ENCODE data around the gene NKX2-4.

NKX2-4 gene

GRCh38 chr20:21357844-21358243 lies 39.5 kb downstream of the NKX2-4 start:
- DNase-seq = no peak

- DNase-seq = no peak
Measured at GRCh38 chr20:21356386-21356785, 40.9 kb downstream of the NKX2-4 start.

- no peak for DNase-seq
Measured at GRCh38 chr20:21355981-21356380, 41.3 kb downstream of the NKX2-4 start.

- DNase-seq = no peak
Measured at GRCh38 chr20:21353236-21353635, 44.1 kb downstream of the NKX2-4 start.

- no peak for DNase-seq
Measured at GRCh38 chr20:21352703-21353102, 44.6 kb downstream of the NKX2-4 start.
